Activated CD8-positive, alpha-beta T cell treated with anti-CD3 and anti-CD28 coated beads for 36 hours (primary cell): ENCODE results near the gene TUBGCP2. TPM values are rescaled to one million over a fixed set of nuclear protein-coding genes. Genes with fewer than 3 reads are reported as not detected.

ENCODE experiments used
- ATAC-seq: fragments of 200-7000 bp; cut with Tn5 transposase; one replicate; pipeline ENCODE4 v1.10.0; 2021; ENCODE audit warnings: mild to moderate bottlenecking, moderate library complexity
- CTCF ChIA-PET: fragments of 350-600 bp; sonication (Branson Sonifier 250); formaldehyde crosslinking; loops from one replicate; lab custom pipeline; 2021; ENCODE audit warnings: antibody characterized with exemption; lab: Charles Lee
- POLR2A ChIA-PET: fragments of 350-600 bp; sonication (Branson Sonifier 250); formaldehyde crosslinking; loops from one replicate; lab custom pipeline; 2021; ENCODE audit warnings: antibody characterized with exemption; lab: Charles Lee
- DNase-seq: peaks from one replicate; pipeline ENCODE4 v3.0.0-alpha.2; 2020
- H3K27ac Mint-ChIP-seq: one replicate; pipeline ENCODE4 v1.8.0; 2021; ENCODE audit warnings: mild to moderate bottlenecking, mixed read lengths
- H3K27me3 Mint-ChIP-seq: one replicate; pipeline ENCODE4 v1.8.0; 2021; ENCODE audit warnings: mixed read lengths
- H3K36me3 Mint-ChIP-seq: one replicate; pipeline ENCODE4 v1.8.0; 2021; ENCODE audit warnings: low read depth, mixed read lengths
- H3K4me1 Mint-ChIP-seq: one replicate; pipeline ENCODE4 v1.8.0; 2021; ENCODE audit warnings: low read depth, mixed read lengths
- H3K4me3 Mint-ChIP-seq: one replicate; pipeline ENCODE4 v1.8.0; 2021; ENCODE audit warnings: mild to moderate bottlenecking, moderate library complexity, mixed read lengths
- H3K9me3 Mint-ChIP-seq: one replicate; pipeline ENCODE4 v1.8.0; 2021; ENCODE audit warnings: mixed read lengths
- CTCF ChIP-seq: fragments of 200-600 bp; IDR thresholded peaks from one replicate; pipeline ENCODE4 v1.8.0; 2022; ENCODE audit warnings: antibody characterized with exemption, mild to moderate bottlenecking
- intact Hi-C: fragments of 100-400 bp; cut with micrococcal nuclease; formaldehyde crosslinking; loops from one replicate; pipeline ENCODE4 v1.10.0; 2022
- total RNA-seq, 2 experiments: library from RNA; stranded (reverse); gene quantifications; one replicate each; pipeline ENCODE4 v1.2.3, GENCODE V29; 2021

TUBGCP2 gene
- total RNA-seq, 2 experiments from 2014 or later, result 54.1 to 57.5 TPM

- ChIA-PET CTCF (interaction anchor here (0.7 to 1.3 kb wide), 3 partner anchors 25 to 119 kb away, joined by 3 to 5 read pairs (median 3); no protein-coding TSS in a partner anchor), POLR2A (interaction anchor here (1.2 to 6.1 kb wide), 5 partner anchors 14 to 30 kb away, joined by 3 to 46 read pairs (median 4); no protein-coding TSS in a partner anchor)
- H3K36me3 Mint-ChIP-seq, result peaks cover 4% of the 10 kb centered on the region
- H3K4me3 Mint-ChIP-seq, result no peak overlapping the region
- no peak overlapping the region for H3K27ac Mint-ChIP-seq
- no peak for TF ChIP-seq CTCF
- no peak for DNase-seq
- no peak for ATAC-seq
- peaks cover 26% of the 10 kb centered on the region for H3K4me1 Mint-ChIP-seq
- intact Hi-C loops, result no loop called here
- H3K27me3 Mint-ChIP-seq, result no peaks in the 10 kb centered on the region
- no peaks in the 10 kb centered on the region for H3K9me3 Mint-ChIP-seq
Observed at GRCh38 chr10:133279326-133280226, 29.1 kb downstream of the TUBGCP2 start.

- ChIA-PET POLR2A (interaction anchor here (1.1 to 6.1 kb wide), 5 partner anchors 8 to 31 kb away, joined by 4 to 46 read pairs (median 5); no protein-coding TSS in a partner anchor), CTCF (interaction anchor here (1.1 to 2.1 kb wide), 4 partner anchors 28 to 374 kb away, joined by 3 to 13 read pairs (median 5); no protein-coding TSS in a partner anchor)
- Mint-ChIP-seq H3K4me1 (peaks cover 26% of the 10 kb centered on the region), H3K27me3 (no peaks in the 10 kb centered on the region), H3K36me3 (peaks cover 4% of the 10 kb centered on the region), H3K9me3 (no peaks in the 10 kb centered on the region), H3K27ac (peak overlapping the region; percentile 71), H3K4me3 (peak overlapping the region; percentile 57)
- peak; percentile 80 for DNase-seq
- ATAC-seq, result peak; percentile 20
- no peak for TF ChIP-seq CTCF
- intact Hi-C loops, result no loop called here
Observed at GRCh38 chr10:133278577-133279265, 30.0 kb downstream of the TUBGCP2 start.

GRCh38 chr10:133277993-133278576 is 30.6 kb downstream of the TUBGCP2 start:
- Mint-ChIP-seq H3K4me3 (peak overlapping the region; percentile 57), H3K27ac (peak overlapping the region; percentile 71)
- no peak for ATAC-seq

More at GRCh38 chr10:133277993-133278576, 30.6 kb downstream of the TUBGCP2 start:
- Mint-ChIP-seq H3K9me3 (no peaks in the 10 kb centered on the region), H3K27me3 (no peaks in the 10 kb centered on the region), H3K36me3 (peaks cover 2% of the 10 kb centered on the region), H3K4me1 (peaks cover 26% of the 10 kb centered on the region)
- CTCF ChIA-PET, result interaction anchor here (1.1 to 2.1 kb wide), 4 partner anchors 29 to 374 kb away, joined by 3 to 13 read pairs (median 5); no protein-coding TSS in a partner anchor
- POLR2A ChIA-PET, result interaction anchor here (1.1 to 6.1 kb wide), 6 partner anchors 8 to 31 kb away, joined by 3 to 46 read pairs (median 4); no protein-coding TSS in a partner anchor
- no peak for DNase-seq
- intact Hi-C loops, result no loop called here
- TF ChIP-seq CTCF, result no peak
